ENCODE data around the gene SHTN1.

GRCh38 chr10:117000580-117000979 lies 4.4 kb downstream of the SHTN1 start:
- TF ChIP-seq CTCF (IDR thresholded peaks at IDR 0.05; ENCODE audit: low read depth, low read length, poor library complexity, severe bottlenecking) = no peak
- TF ChIP-seq EZH2phosphoT487 (IDR thresholded peaks at IDR 0.05; ENCODE audit: borderline replicate concordance, low read length) = no peak

All from DOHH2 (cell line).